Activated CD4-positive, CD25-positive, alpha-beta regulatory T cell treated with anti-CD3 and anti-CD28 coated beads, Interleukin-2, amount 50 U/mL, for 24 hours (primary cell): ENCODE results near the gene SLC35G1.

Source experiments
- ATAC-seq, 2 donors: fragments of 150-1000 bp; cut with Tn5 transposase; one replicate each; pipeline ENCODE4 v1.10.0; 2021; ENCODE audit warnings: mild to moderate bottlenecking in 1 of 2, moderate library complexity in 1 of 2

The SLC35G1 gene, protein sequence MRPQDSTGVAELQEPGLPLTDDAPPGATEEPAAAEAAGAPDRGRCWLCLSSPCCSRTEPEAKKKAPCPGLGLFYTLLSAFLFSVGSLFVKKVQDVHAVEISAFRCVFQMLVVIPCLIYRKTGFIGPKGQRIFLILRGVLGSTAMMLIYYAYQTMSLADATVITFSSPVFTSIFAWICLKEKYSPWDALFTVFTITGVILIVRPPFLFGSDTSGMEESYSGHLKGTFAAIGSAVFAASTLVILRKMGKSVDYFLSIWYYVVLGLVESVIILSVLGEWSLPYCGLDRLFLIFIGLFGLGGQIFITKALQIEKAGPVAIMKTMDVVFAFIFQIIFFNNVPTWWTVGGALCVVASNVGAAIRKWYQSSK

DNA sequence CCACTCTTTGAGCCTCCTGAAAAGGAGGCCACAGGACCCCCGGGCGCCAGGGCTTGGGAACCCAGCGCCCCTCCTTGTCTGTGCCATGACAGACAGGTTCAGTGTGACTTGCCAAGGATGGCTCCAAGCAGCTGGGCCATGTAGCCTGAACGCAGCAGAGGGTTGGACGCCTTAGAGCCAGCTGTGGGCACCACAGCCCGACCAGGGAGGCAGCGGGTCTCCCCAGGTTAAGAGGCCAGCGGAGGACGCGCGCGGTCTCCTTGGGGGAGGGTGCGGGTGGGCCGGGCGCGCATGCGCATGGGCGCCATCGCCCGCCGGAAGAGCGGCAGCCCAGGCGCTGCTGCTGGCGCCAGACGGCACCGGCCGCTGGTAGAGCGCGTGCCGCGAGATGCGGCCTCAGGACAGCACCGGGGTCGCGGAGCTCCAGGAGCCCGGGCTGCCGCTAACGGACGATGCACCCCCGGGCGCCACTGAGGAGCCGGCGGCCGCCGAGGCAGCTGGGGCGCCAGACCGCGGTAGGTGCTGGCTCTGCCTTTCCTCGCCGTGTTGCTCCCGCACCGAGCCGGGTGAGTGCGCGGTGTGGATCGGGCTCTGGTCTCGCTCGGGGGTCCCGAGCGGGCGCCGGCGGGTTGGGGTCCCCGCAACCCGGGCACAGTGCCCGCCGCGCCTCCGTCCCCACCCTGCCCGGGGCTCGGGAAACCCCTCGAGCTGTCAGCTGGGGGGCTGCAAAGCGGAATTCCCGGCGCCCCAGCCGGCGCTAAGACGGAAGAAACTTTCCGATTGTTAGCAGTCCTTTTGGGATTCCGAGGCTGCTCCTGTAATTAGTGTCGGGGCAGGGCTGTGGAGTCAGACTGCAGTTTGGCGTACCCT lies at the start of gene SLC35G1:
SLC35G1 (plus strand) TSS at position 333 of the 870 bp plus-strand sequence; CDS start at position 389, 56 bp downstream.
- ATAC-seq: peak; percentile 90 to 93

DNA sequence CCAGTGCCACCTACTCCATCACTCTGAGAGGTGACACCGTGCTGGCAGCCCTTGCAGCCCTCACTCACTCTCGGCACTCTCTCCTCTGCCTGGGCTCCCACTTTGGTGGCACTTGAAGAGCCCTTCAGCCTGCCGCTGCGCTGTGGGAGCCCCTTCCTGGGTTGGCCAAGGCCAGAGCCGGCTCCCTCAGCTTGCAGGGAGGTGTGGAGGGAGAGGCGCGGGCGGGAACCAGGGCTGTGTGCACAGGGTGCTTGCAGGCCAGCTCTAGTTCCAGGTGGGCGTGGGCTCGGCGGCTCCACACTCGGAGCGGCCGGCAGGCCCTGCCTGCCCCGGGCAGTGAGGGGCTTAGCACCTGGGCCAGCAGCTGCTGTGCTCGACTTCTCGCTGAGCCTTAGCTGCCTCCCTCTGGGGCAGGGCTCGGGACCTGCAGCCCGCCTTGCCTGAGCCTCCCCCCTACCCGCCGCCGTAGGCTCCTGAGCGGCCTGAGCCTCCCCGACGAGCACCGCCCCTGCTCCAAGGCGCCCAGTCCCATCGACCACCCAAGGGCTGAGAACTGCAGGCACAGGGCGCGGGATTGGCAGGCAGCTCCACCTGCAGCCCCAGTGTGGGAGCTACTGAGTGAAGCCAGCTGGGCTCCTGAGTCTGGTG lies 48.7 kb upstream of the SLC35G1 start:
- no peak for ATAC-seq

DNA sequence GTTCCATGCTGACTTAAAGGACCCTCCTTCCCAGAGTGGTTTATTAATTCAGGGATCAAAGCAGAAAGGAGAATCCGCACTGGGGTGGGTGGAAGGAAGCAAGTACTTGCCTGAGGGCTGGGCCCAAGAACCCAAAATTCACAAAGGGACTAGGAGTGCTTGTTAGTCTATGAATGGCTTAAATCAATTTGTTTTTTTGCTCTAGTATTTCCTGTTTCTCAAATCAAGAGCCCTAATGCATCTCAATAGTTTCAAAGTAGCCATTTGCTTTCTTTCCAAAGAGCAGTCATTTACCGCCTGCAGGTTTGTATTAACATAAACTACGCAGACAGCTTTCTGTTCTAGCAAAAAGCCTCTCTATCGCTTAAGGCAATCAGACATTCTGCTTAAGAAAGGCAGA lies 44.2 kb upstream of the SLC35G1 start:
- ATAC-seq: no peak

DNA sequence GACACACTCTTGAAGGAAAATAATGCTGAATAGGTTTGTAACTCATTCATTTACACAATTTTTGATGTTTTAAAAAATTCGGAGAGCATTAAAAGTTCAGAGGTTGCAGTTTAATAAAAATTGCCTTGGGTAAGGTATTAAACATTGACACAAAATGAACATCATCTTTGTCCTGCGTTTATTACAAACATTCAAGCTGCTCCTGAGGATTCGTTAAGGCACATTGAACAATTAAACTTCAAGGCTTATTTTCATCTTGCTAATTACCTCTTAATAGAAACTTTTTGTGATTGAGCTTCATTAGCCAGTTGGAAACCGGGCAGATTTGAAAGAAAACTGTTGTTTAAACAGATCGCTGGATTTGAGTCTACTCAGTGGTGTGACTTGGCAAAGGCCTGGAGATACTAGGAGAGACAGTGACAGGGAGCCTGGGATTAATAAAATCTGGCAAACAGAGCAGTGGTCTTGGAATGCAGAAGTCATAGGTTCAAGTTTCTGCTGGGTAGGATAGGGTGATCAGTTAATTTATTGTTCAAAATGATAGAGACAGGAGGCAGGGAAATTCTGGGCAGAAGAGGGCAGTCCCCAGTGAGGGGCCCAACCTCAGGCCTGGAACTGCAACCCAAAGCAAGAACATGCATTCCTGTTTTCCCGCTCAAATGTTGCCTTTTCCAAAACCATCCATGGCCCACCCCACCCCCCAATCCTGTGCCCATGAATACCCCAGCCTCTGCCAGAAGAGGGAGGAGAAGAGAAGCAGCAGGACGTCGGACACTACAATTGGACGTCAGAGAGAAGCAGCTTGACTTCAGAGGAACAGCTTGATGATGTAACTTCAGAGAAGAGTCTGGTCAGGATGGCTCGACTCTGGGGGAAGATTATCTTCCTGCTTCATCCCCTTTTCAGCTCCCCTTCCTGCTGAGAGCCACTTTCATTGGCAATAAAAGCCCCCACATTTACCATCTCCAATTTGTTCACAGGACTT lies 43.5 kb upstream of the SLC35G1 start:
- no peak for ATAC-seq

DNA sequence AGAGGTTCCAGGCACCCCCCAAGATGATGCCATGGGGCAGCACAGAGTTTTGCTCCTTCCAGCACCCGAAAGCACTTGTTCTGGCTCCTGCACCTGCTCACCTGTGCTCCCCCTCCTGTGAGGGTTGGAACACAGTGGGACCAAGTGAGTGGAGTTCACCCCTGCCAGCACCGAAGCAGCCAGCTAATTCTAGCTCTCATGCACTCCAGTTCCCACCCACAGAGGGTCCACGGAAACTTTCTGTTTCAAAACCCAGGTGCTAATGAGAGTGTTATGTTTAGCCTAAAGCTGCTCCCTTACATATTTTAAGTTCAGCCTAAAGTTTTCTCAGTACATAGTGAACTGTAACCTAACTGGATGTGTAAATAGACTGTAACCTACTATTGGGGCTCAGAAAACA lies 42.6 kb upstream of the SLC35G1 start:
- ATAC-seq: no peak

DNA sequence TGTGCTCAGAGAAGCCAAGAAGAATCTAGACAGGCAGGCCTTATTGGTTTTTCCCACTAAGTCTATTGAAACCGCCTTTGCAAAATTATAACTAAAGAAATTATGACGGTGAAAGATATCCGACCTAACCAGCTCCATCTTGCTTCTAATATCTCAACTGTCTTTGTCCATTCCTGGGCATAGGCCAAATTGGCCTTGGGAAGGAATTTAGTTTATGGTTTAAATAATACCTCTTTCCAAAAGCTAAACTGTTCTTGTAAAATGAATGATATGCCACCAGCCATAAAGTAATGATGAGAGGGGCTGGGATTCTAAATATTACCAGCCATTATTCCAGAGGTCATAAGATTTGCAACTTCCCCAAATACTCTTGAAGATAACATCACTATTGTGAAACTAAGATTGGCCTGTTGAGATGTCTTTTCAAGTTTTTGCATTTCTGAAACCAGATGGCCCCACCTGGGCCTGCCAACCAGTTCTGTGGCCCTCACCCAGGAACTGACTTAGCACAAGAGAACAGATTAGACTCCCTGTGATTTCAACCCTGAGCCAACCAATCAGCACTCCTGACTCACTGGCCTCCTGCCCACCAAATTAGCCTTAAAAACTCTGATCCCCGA lies 41.2 kb upstream of the SLC35G1 start:
- ATAC-seq: no peak

DNA sequence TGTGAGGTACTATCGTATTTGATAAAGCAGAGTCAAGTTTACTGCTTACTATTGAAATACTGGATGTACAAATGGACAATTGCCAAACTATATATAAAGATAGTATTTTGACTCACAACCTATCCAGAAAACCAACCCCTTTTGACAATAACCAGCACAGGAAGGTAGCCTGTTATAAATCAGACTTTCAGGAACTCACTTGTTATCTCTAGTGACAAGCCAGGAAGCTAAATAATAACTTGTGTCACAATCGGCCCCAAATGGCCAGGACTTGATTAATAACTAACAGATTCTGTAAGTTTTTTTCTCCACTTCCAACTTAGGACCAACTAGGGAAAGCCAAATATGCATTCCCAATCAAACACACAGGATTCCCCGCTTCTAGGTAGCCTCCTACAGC lies 38.8 kb upstream of the SLC35G1 start:
- no peak for ATAC-seq

DNA sequence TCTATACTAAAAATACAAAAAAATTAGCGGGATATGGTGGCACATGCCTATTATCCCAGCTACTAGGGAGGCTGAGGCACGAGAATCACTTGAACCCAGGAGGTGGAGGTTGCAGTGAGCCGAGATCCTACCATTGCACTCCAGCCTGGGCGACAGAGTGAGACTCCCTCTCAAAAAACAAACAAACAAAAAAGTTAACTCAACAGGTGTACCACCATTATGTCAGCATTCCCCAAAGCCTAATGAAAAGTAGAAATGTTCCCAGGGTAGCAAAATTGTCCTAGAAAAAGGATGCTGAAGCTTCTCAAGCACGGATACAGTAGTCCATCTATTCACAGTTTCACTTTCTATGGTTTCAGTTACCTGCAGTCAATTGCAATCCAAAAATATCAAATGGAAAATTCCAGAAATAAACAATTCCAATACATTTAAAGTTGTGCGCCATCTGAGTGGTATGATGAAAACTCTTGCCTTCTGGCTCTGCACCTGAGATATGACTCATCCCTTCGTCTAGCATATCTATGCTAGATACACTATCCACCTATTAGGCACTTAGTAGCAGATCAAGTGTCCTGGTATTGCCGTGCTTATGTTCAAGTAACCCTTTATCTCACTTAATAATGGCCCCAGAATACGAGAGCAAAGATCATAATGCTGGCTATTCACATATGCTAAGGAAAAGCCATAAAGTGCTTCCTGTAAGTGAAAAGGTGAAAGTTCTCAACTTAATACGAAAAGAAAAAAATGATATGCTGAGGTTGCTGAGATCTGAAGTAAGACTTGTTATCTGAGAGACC lies 37.2 kb upstream of the SLC35G1 start:
- no peak for ATAC-seq

DNA sequence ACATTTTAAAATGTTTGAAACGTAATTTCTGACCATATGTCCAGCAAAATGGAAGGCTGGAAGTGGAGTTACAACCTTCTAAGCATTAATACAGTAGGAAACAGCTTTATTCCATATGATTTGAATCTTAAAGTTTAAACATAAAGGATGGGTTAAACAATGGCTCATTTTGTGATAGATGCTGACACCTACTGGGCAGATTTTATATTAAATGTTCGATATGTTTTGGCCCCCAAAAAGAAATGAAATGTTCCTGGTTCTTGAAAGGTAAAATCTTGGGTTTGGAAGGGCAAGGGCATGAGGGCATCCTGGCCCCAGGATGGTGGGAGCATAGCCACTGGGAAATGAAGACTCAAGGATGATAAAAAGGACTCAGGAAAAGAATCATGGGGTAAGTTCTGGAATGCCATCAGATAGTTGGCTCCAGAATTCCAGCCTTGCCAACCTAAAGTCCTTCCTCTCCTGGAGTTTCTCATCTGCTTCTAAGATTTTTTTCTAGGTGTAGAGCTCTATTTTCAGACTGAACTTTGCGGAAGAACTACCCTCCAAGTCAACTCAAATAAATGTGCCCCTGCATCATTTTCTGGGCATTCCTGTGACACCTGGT lies 34.6 kb upstream of the SLC35G1 start:
- ATAC-seq: no peak

DNA sequence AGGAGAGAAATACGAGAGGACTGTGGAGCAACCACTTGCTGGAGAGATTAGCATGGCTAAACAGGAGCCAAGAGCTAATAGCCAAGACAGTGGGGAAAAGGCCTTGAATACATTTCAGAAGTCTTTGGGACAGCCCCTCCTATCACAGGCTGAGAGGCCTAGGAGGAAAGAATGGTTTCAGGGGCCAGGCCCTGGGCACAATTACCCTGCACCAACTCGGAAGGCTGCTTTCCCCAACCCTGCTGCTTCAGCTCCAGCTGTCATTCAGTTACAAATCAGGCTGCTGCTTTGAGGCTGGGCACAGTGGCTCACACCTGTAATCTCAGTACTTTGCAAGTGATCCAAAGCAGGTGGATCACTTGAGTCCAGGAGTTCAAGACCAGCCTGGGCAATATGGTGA lies 32.0 kb upstream of the SLC35G1 start:
- ATAC-seq: no peak

DNA sequence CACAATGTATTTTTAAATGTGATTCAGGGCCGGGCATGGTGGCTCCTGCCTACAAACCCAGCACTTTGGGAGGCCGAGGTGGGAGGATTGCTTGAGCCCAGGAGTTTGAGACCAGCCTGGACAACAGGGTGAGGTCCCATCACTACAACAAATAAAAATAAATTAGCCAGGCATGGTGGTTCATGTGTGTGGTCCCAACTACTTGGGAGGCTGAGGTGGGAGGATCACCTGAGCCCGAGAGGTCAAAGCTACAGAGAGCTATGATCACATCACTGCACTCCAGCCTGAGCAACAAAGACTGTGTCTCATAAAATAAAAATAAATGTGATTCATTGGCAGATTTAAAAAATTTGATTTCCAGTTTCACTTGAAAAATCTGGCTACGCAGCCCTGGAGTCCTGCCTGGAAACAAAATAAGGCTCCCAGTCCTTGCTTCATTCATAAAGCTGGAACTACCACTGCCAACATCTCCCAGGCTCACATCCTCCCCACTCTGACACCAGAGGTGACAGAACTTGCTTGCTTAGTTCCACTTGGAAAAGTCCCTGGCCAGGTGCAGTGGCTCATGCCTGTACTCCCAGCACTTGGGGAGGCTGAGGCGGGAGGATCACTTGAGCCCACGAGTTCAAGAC lies 27.9 kb upstream of the SLC35G1 start:
- ATAC-seq: no peak

DNA sequence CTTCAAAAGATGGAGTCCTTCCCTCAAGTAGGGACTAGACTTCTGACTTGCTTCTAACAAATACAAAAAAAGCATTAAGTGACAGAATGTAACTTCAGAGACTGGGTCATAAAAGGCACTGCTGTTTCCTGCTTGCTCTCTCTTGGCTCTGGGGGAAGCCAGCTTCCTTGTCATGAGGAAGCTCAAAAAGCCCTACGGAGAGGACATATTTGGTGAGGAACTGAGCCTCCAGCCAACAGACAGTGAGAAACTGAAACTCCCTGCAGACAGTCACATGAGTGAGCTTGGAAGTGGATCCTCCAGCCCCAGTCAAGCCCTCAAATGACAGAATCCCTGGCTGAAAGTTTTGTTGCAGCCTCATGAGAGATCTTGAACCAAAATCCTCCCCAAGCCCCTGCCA lies 26.3 kb upstream of the SLC35G1 start:
- no peak for ATAC-seq

DNA sequence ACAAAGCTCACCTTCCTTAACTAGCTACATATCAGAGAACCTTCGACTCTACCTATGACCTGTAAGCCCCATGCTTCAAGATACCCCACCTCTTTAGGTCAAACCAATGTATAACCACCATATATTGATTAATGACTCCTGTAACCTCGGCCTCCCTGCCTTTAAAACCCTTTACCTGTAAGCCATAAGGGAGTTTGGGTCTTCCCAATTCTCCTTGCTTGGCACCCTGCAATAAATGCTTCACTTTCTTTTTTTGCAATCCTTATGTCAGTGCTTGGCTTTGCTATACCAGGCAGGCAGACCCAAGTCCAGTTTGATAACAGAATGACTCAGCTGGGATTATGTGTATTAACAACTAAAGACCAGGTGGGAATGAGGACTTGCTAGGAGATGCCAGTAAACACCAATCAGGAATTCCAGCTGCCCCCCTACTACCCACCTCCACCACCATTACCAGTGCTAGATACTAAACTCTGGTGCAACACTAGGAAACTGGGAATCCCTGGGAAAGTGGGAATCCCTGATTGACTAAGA lies 22.0 kb upstream of the SLC35G1 start:
- ATAC-seq: no peak

DNA sequence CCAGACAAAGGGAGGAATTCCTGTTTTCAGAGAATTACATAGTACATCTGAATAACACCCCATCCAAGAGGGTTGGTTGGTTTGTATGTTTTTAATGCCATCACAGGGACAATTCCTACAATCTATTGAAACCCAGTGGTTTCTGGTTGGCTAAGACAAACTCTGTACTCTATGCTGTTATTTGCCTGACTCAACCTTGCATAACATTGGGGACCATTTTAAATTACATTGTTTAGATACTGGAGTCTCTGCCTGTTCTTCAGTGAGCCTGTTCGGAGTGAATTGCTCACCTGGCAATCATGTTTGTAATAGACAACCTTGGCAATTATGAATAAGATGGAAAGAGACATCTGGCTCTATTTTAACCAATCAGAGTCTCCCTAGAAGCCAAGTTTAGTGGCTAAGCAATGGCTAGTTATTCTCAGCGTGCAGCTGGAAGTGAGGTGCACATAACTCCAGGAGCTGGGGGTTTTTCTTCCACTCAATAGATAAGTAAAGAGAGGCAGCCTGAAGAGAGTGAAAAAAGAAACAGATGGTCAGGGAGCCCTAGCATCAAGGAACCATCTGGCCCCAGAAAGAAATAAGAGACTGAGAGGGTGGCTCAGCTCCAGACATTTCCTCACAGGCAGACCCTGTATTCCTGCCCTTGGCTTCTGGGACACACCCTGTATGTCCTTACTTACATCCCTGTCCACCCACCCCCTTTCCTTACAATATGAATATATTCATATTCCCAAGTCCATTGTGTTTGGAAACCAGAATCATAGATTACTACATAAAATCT lies 21.2 kb upstream of the SLC35G1 start:
- ATAC-seq: no peak

DNA sequence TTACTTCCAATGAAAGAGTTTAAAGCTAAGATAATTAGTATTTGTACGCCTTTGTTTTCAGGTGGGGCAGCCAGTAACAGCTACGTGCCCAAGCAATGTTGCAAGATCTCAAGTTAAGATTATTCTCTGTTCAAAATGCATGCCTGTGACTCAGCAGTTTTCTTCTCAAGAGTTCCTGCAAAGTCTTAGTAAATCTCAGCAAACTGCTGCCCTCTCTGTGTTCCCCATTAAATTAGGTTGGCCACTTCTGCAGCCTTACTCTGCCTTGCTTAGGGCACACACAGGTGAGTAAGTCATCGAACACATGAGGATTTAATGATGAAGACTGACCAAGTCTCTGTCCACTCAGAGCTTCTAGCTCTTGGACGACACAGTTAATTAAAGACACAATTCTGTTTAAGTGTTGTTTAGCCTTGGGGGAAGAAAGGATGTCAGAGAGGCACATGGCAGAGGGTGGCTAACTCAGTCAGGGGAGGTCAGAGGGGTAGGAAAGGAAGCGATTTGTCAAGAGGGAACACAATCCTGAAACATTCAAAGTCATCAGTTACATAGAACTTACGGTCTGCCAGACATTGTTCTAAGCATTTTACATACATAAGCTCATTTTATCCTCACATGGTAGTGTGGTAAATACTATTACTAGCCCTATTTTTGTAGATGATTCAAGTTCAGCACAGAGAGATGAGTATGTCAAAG lies 20.2 kb upstream of the SLC35G1 start:
- no peak for ATAC-seq

DNA sequence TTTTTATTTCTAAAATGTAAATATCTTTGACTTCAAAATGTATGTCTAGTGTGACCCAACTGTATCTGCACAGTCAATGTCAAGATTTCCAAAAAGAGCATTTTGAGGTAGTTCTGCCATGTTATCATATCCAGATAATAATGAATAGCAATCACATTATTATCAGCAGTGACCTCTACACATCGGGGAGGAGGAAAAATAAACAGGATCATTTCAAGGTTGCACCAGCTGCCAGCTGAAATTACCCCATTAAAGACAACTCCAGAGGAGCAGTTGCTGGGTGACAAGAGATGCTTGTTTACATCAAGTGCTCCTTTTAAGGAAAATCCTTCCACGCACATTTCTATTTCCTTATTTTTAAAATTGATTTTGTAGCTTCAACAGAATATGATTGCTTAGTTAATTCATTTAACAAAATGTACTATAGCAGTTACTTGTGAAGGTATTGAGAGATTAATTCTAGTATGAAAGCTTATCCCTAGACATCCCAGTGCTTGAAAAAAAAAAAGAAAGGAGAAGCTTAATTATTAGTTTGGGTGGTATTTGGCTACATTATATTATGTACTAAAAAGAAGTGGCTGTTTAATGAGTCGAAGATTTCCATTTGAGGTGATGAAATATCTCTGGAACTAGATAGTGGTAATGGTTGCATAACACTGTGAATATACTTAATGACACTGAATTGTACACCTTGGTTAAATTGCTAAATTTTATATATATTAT lies 19.3 kb upstream of the SLC35G1 start:
- no peak for ATAC-seq

DNA sequence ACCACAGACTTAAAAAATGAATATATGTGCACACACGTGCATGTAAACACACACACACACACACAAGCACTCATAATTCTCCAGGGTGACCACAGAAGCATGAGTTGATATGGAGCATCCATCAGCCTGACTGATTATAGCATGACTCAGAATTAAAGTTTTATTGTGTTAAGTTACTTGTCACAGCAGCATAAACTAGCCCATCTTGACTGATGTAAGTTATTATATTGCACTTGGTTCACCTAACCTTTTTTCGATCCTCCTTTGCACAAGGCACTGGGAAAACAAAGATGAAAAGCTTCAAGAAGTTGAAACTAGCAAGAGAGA lies 18.8 kb upstream of the SLC35G1 start:
- ATAC-seq: no peak

DNA sequence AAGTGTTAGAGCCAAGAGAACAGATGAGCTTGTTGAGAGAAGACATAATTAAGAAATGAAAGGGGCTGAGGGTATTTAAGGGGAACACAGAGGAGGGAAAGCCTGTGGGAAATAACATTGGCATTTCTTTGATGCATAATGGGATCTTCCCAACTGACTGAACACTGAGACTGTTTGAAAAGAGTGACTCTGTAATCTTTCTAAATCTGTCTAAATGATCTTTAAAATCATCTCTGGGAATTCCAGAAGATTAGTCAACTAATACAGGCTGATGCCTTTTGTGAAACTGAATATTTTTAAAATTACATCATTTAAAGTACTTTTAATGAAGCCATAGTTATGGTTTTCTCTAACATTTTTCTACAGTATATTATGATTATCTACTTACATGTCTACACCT lies 17.4 kb upstream of the SLC35G1 start:
- no peak for ATAC-seq
